AG04450 (cell line): ENCODE measurements around the gene ATG7. TPM values are rescaled to one million over a fixed set of nuclear protein-coding genes. Genes with fewer than 3 reads are reported as not detected.

Experiments
- CTCF ChIA-PET: fragments of 300-600, 350-600 bp; formaldehyde crosslinking; extraction: SDS; loops from one replicate; lab custom pipeline; 2022; ENCODE audit warnings: antibody characterized with exemption, inconsistent platforms; lab: Charles Lee
- POLR2A ChIA-PET: fragments of 350-600 bp; formaldehyde crosslinking; extraction: SDS; loops from one replicate; lab custom pipeline; 2021; ENCODE audit warnings: antibody characterized with exemption, inconsistent platforms; lab: Yijun Ruan, JAX
- DNase-seq: peaks from one replicate; pipeline ENCODE4 v3.0.0-alpha.2; 2011; ENCODE audit warnings: low read depth, low spot score
- H3K27ac ChIP-seq: one replicate; pipeline ENCODE4 v1.5.1; 2012; ENCODE audit warnings: low read depth, low read length, control low read depth
- H3K27me3 ChIP-seq: one replicate; pipeline ENCODE4 v1.6.0; 2012; ENCODE audit warnings: low read length; ENCODE audit not compliant: control insufficient read depth, insufficient read depth
- H3K4me3 ChIP-seq: 2 replicates; pipeline ENCODE4 v1.5.1; 2011; ENCODE audit warnings: mild to moderate bottlenecking, low read depth, low read length, control low read depth
- H3K9me3 ChIP-seq: 2 replicates; pipeline ENCODE4 v1.5.1; 2012; ENCODE audit warnings: low read length; ENCODE audit not compliant: control insufficient read depth, insufficient read depth
- CTCF ChIP-seq: IDR thresholded peaks from 2 replicates; pipeline ENCODE4 v1.5.1; 2011; ENCODE audit warnings: low read depth, low read length, control low read depth, inconsistent platforms
- polyA plus RNA-seq: library from polyadenylated mRNA; depleted of rRNA; stranded (reverse); fragments of >200 nt; gene quantifications from 2 replicates; pipeline ENCODE4 v1.2.3, GENCODE V29; 2011

ATG7 gene
- polyA plus RNA-seq, 1 experiment = 51.7 TPM

- Histone ChIP-seq H3K9me3 (no peaks in the 10 kb centered on the region), H3K4me3 (no peak overlapping the region), H3K27ac (no peak overlapping the region), H3K27me3 (no peaks in the 10 kb centered on the region)
- DNase-seq = no peak
- ChIA-PET POLR2A (interaction anchor here (0.7 kb wide), 1 partner anchor 12 kb away, joined by 3 read pairs; no protein-coding TSS in a partner anchor), CTCF (no interaction called here)
- TF ChIP-seq CTCF = no peak
Observed at GRCh38 chr3:11588755-11589154, 316.6 kb downstream of the ATG7 start.

- no peaks in the 10 kb centered on the region for H3K9me3 ChIP-seq
- H3K27me3 ChIP-seq = no peaks in the 10 kb centered on the region
- POLR2A ChIA-PET = interaction anchor here (0.7 kb wide), 1 partner anchor 11 kb away, joined by 3 read pairs; no protein-coding TSS in a partner anchor
- no peak overlapping the region for H3K27ac ChIP-seq
- no peak for TF ChIP-seq CTCF
- no peak for DNase-seq
- CTCF ChIA-PET = interaction anchor here (1.3 kb wide), 1 partner anchor 49 kb away, joined by 3 read pairs; no protein-coding TSS in a partner anchor
- no peak overlapping the region for H3K4me3 ChIP-seq
Observed at GRCh38 chr3:11589706-11590105, 317.5 kb downstream of the ATG7 start.

- Histone ChIP-seq H3K27me3 (no peaks in the 10 kb centered on the region), H3K4me3 (no peak overlapping the region), H3K9me3 (no peaks in the 10 kb centered on the region), H3K27ac (peak overlapping the region; percentile 92)
- CTCF ChIA-PET = interaction anchor here (0.6 kb wide), 1 partner anchor 10 kb away, joined by 5 read pairs; no protein-coding TSS in a partner anchor
- no peak for DNase-seq
- TF ChIP-seq CTCF = no peak
- POLR2A ChIA-PET = interaction anchor here (0.7 to 2.0 kb wide), 4 partner anchors 9 to 82 kb away, joined by 3 to 17 read pairs (median 4); partner anchors contain the start of gene VGLL4
Observed at GRCh38 chr3:11591002-11591355, 318.8 kb downstream of the ATG7 start.

- H3K4me3 ChIP-seq = no peak overlapping the region
- no peaks in the 10 kb centered on the region for H3K9me3 ChIP-seq
- no peak for TF ChIP-seq CTCF
- CTCF ChIA-PET = no interaction called here
- H3K27me3 ChIP-seq = no peaks in the 10 kb centered on the region
- no peak for DNase-seq
- POLR2A ChIA-PET = interaction anchor here (0.7 to 2.0 kb wide), 4 partner anchors 9 to 82 kb away, joined by 3 to 17 read pairs (median 4); partner anchors contain the start of gene VGLL4
- H3K27ac ChIP-seq = peak overlapping the region; percentile 92
Observed at GRCh38 chr3:11591391-11592282, 319.4 kb downstream of the ATG7 start.
